Panc1 (cell line): ENCODE data around the gene PARP8.

Source experiments
- POLR2AphosphoS5 ChIP-seq: IDR thresholded peaks from 2 replicates; pipeline ENCODE4 v1.6.1; 2012; ENCODE audit warnings: mild to moderate bottlenecking, low read depth, low read length, moderate library complexity
- SIN3A ChIP-seq: IDR thresholded peaks from 2 replicates; pipeline ENCODE4 v1.6.1; 2012; ENCODE audit warnings: low read depth, mild to moderate bottlenecking, low read length, moderate library complexity, borderline replicate concordance; ENCODE audit not compliant: insufficient read depth
- TCF7L2 ChIP-seq: IDR thresholded peaks from 2 replicates; pipeline ENCODE4 v1.6.1; 2011; ENCODE audit warnings: mild to moderate bottlenecking, low read depth, low read length, inconsistent platforms
- TF ChIP-seq, protein P1 (sequence below): fragments of 450-650 bp; IDR thresholded peaks from 2 replicates; pipeline ENCODE4 v1.5.1; 2017; ENCODE audit warnings: mild to moderate bottlenecking
- TF ChIP-seq, protein P2 (sequence below), 2 experiments: IDR thresholded peaks; 2 replicates each; pipeline ENCODE4 v1.6.1; 2011 to 2012; ENCODE audit warnings: low read depth in 2 of 2, control low read depth in 1 of 2, low read length in 1 of 2, mild to moderate bottlenecking in 1 of 2, moderate library complexity in 1 of 2; ENCODE audit not compliant: insufficient read depth in 1 of 2

DNA sequence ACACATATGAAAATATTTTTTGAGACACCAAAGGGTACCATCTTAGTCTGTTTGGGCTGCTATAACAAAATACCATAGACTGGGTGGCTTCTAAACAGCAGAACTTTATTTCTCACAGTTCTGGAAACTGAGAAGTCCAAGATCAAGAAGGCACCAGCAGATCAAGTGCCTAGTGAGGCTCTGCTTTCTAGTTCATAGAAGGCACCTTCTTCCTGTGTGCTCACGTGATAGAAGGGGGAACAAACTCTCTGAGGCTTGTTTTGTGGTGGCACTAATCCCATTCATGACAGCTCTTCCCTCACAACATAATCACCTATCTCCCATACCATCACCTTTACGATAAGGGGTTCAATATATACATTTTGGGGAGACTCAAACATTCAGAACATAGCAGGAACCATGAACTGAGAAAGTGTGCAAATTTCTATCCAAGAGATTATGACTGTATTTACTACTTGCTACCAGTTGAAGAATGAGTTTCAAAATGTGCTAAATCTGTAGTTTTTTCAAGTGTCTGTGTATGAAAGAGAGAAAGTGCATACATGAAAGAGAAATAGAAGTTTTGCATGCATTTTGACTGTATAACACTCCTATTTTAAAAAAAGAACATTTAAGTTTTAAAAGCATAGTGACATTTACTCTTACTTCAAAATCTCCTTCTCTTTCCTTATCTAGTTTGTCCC is 207.3 kb downstream of the PARP8 start:
- TF ChIP-seq, protein P1, sequence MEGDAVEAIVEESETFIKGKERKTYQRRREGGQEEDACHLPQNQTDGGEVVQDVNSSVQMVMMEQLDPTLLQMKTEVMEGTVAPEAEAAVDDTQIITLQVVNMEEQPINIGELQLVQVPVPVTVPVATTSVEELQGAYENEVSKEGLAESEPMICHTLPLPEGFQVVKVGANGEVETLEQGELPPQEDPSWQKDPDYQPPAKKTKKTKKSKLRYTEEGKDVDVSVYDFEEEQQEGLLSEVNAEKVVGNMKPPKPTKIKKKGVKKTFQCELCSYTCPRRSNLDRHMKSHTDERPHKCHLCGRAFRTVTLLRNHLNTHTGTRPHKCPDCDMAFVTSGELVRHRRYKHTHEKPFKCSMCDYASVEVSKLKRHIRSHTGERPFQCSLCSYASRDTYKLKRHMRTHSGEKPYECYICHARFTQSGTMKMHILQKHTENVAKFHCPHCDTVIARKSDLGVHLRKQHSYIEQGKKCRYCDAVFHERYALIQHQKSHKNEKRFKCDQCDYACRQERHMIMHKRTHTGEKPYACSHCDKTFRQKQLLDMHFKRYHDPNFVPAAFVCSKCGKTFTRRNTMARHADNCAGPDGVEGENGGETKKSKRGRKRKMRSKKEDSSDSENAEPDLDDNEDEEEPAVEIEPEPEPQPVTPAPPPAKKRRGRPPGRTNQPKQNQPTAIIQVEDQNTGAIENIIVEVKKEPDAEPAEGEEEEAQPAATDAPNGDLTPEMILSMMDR: no peak
- TF ChIP-seq POLR2AphosphoS5: no peak
- TF ChIP-seq, protein P2, sequence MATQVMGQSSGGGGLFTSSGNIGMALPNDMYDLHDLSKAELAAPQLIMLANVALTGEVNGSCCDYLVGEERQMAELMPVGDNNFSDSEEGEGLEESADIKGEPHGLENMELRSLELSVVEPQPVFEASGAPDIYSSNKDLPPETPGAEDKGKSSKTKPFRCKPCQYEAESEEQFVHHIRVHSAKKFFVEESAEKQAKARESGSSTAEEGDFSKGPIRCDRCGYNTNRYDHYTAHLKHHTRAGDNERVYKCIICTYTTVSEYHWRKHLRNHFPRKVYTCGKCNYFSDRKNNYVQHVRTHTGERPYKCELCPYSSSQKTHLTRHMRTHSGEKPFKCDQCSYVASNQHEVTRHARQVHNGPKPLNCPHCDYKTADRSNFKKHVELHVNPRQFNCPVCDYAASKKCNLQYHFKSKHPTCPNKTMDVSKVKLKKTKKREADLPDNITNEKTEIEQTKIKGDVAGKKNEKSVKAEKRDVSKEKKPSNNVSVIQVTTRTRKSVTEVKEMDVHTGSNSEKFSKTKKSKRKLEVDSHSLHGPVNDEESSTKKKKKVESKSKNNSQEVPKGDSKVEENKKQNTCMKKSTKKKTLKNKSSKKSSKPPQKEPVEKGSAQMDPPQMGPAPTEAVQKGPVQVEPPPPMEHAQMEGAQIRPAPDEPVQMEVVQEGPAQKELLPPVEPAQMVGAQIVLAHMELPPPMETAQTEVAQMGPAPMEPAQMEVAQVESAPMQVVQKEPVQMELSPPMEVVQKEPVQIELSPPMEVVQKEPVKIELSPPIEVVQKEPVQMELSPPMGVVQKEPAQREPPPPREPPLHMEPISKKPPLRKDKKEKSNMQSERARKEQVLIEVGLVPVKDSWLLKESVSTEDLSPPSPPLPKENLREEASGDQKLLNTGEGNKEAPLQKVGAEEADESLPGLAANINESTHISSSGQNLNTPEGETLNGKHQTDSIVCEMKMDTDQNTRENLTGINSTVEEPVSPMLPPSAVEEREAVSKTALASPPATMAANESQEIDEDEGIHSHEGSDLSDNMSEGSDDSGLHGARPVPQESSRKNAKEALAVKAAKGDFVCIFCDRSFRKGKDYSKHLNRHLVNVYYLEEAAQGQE (IDR thresholded peaks at IDR 0.05; ENCODE audit: insufficient read depth in 1 of 2, low read depth in 2 of 2, low read length in 1 of 2): no peak
- no peak for TF ChIP-seq TCF7L2
- no peak for TF ChIP-seq SIN3A
